ENCODE measurements around the gene PLPP2. TPM values are rescaled to one million over a fixed set of nuclear protein-coding genes. Genes with fewer than 3 reads are reported as not detected.

PLPP2 gene
- total RNA-seq (2022; extraction: Qiagen RNA extraction; ENCODE audit: low read depth): 89.1 to 113 TPM (median 104 TPM) in 5 replicates

DNA sequence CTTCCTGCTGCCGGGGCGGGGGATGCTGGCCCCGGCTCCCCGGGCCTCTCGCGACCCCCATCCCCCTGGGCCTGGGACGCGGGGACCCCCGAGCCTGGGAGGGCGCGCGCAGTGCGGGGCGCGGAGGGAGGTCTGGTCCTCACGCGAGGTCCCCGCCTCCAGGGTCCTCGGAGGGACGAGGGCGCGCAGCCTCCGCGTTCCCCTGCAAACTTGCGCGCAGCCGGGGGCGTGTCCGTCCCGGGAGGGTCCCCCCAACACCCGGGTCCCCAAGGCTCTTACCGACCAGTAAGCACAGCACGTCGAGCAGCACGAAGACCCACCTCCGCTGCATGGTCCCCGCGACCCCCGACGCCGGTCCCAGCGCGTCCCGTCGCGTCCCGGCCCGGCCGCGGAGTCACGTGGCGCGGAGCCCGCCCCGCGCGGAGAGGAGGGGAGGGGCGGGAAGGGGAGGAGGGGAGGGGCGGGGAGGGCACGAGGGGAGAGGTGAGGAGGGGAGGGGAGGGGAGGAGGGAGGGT lies at the start of gene PLPP2:
Gene PLPP2, minus strand, starts transcription at position 398 of the 516 bp plus-strand sequence. Its CDS starts 67 bp downstream, at position 331.

Other genes with a start within 250 kb of the PLPP2 start
- gene OR4F17, start 184.3 kb downstream of the PLPP2 start, total RNA-seq (2022; extraction: Qiagen RNA extraction; ENCODE audit: low read depth): not detected in 5 replicates
- gene MIER2, start 53.4 kb upstream of the PLPP2 start, total RNA-seq (2022; extraction: Qiagen RNA extraction; ENCODE audit: low read depth): 17.8 to 23.8 TPM (median 19.7 TPM) in 5 replicates
- gene C2CD4C, start 117.7 kb upstream of the PLPP2 start, total RNA-seq (2022; extraction: Qiagen RNA extraction; ENCODE audit: low read depth): 0.22 to 0.60 TPM (median 0.58 TPM) in 5 replicates
- gene SHC2, start 169.6 kb upstream of the PLPP2 start, total RNA-seq (2022; extraction: Qiagen RNA extraction; ENCODE audit: low read depth): 0.82 to 1.1 TPM (median 0.95 TPM) in 5 replicates
- 0.17 to 0.42 TPM (median 0.31 TPM) in 5 replicates for gene MADCAM1, start 205.1 kb upstream of the PLPP2 start, total RNA-seq (2022; extraction: Qiagen RNA extraction; ENCODE audit: low read depth)
- 10.7 to 15.7 TPM (median 14.1 TPM) in 5 replicates for gene TPGS1, start 216.1 kb upstream of the PLPP2 start, total RNA-seq (2022; extraction: Qiagen RNA extraction; ENCODE audit: low read depth)
- 67.0 to 104 TPM (median 93.1 TPM) in 5 replicates for gene CDC34, start 240.4 kb upstream of the PLPP2 start, total RNA-seq (2022; extraction: Qiagen RNA extraction; ENCODE audit: low read depth)